ENCODE results near the gene IGF1R. TPM values are rescaled to one million over a fixed set of nuclear protein-coding genes. Genes with fewer than 3 reads are reported as not detected.

Gene IGF1R
- total RNA-seq, 2 donors from 2014 or later: 27.3 to 56.2 TPM

DNA sequence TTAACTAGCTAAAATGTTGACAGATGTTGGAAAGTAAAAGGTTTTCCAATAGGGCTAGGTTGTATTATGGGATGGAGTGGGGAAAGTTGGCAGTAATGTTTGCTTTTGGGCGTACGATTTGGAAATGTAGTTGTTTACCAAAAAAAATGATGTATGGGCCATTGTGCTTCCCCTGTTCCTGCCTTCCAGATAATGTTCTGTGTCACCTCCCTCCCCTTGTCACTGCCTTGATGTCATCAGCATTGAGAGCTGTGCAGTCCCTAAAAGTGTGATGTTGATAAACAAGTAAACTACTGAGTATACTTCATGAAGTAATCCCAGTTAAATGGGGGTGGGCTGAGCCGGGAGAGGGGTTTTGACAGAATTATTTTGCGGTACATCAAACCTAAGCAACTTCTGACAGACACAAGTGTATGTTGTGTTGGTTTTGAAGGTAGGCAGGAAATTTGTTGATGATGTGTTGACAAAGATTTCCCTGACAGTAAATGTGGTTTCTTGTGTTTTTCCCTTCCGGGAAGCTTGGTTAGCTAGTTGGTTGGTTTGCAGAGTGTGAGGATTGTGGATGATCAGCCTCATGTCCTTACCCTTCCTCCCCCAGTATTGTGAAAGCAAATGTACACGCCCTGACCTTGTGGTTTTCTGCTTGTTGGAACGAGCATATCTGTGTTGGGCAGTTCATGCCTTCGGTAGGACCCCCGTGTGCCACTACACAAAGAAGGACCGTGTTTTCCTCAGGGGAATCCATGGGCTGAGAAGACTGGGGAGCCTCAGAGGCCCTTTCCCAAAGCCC lies 271.9 kb downstream of the IGF1R start:
- intact Hi-C loops (cut with DNase I): no loop called here
- ATAC-seq (peak in 1 of 2 donors; percentile 38), DNase-seq (no peak)

- ATAC-seq (no peak), DNase-seq (no peak)
- intact Hi-C loops (cut with DNase I): no loop called here
These were observed 274.8 kb downstream of the IGF1R start for GRCh38 chr15:98923171-98923570.

DNA sequence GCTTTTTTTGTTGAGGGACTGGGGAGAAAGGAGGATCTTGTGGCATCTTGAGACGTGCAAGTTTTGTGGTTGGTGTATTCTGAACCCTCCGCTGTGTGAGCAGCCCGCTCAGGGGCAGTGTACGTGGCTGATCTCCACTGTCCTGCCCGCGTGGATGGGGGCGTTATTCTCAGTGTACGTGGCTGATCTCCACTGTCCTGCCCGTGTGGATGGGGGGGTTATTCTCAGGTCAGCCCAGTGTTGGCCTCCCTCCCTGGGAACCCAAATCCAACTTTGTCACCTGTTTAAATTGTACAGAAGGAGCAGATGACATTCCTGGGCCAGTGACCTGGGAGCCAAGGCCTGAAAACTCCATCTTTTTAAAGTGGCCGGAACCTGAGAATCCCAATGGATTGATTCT lies 275.2 kb downstream of the IGF1R start:
- DNase-seq: no peak
- ATAC-seq: no peak
- intact Hi-C loops (cut with DNase I): no loop called here

DNA sequence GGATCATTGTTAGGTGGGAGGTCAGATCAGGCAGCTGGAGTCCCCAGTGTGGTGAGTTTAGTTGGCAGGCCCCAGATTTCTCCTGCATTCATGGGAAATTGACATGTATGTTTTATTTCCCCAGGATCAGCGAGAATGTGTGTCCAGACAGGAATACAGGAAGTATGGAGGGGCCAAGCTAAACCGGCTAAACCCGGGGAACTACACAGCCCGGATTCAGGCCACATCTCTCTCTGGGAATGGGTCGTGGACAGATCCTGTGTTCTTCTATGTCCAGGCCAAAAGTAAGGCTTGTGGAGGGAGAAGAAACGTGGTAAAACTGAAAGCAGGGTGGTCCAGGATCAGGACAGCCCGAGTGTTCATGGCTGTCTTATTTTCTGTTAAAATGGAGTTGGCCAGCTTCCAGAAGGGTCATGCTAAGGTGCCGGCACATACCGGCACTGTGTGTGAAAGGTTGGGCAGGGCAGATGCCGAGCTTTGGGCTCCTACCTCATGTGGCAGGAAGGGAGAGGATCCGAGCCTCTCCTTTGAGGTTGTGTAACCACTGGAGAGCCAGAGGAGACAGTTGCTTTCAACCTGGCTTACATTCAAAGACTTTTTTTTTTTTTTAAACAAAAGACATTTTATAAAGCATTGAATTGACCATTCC lies 276.2 kb downstream of the IGF1R start:
- DNase-seq: peak; percentile 35
- intact Hi-C loops (cut with DNase I): no loop called here
- ATAC-seq: peak in 1 of 2 donors; percentile 55

DNA sequence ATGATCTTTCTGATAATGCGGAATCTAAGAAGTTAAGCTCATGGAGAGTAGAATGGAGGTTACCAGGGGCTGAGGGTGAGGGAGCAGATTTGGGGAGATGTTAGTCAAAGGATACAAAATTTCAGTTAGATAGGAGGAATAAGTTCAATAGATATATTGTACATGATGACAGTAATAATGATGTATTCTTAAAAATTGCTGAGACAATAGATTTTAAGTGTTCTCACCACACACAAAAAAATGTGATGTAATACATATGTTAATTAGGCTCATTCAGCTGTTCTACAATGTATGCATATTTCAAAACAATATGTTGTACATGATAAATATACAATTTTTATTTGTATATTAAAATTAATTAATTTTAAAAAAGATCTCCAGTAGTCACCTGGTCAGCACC lies 277.9 kb downstream of the IGF1R start:
- ATAC-seq (no peak), DNase-seq (no peak)
- intact Hi-C loops (cut with DNase I): no loop called here

GRCh38 chr15:98927022-98927421 lies 278.7 kb downstream of the IGF1R start:
- ATAC-seq: peak in 1 of 2 donors; percentile 33
- no peak for DNase-seq
- intact Hi-C loops (cut with DNase I): no loop called here

DNA sequence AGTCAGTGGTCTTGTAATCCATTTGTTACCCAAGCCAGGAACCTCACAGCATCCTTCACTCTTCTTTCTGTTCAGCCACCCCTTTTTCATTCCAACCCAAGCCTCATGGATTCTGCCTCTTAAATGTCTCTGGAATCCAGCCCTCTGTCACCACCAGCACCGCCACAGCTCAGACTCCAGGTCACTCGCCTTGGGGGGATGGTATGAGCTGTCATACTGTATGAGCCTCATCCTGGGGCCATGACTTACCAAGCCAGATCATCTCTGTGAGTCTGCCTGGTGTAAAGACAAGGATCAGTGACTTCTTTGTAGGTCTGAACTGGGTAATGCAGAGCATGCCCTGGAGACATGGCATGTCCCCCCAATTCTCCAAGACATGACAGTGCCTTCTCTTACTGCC lies 279.7 kb downstream of the IGF1R start:
- ATAC-seq: peak in 1 of 2 donors; percentile 38
- intact Hi-C loops (cut with DNase I): no loop called here
- no peak for DNase-seq

DNA sequence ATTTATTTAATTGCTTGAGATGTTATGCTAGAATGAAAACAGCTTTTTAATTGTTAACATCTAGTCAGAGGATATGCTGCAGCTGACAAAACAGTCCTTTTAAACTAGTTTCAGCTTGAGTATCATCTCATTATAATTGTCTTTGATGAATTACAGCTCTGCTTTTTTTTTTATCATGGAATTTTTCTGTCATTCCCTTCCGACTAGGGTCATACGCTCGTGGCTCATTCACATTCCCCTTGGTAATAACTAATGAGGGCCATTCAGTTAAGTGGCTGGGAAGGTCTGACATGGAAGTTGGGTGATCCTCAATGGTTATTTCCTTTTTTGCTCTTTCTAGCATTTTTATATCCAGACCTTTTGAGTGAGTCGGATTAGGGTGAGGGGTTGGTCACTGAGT lies 282.2 kb downstream of the IGF1R start:
- intact Hi-C loops (cut with DNase I): no loop called here
- ATAC-seq (no peak), DNase-seq (no peak)

- ATAC-seq: no peak
- no peak for DNase-seq
- intact Hi-C loops (cut with DNase I): no loop called here
These were observed 282.7 kb downstream of the IGF1R start for GRCh38 chr15:98931004-98931403.

DNA sequence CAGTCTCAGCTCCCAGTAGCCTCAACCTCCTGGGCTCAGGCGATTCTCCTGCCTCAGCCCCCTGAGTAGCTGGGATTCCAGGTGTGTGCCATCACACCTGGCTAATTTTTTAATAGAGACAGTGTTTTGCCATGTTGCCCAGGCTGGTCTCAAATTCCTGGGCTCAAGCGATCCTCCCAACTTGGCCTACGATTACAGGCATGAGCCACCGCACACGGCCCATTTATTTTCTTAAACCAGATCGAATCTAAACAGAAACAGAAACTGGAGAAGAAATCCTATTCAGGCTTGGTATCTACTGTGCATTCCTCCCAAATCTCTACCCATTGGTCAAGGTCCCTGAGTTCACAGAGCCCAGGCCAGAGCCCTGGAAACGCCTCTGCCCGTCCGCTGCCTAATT lies 285.1 kb downstream of the IGF1R start:
- DNase-seq: no peak
- intact Hi-C loops (cut with DNase I): no loop called here

DNA sequence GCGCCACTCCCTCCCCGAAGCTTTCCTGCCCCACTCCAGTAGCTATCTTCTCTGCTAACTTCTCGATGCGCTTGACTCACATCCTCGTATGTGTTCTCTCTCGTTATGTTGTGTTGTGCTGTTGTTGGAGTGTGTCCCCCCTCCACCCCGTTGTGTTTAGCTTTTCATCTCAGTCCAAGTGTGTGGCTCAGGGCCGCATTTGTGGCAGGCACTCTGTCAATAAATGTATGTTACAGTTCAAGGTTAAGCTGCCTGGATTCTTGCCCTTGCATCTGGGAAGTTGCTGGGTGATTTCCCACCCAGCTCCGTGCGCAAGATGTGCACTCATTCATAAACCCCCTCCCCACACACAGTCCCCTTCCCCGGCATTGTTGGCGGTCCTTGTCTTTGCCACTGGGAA lies 287.4 kb downstream of the IGF1R start:
- intact Hi-C loops (cut with DNase I): no loop called here

More for the DNA sequence above, 285.1 kb downstream of the IGF1R start:
- ATAC-seq: no peak

DNA sequence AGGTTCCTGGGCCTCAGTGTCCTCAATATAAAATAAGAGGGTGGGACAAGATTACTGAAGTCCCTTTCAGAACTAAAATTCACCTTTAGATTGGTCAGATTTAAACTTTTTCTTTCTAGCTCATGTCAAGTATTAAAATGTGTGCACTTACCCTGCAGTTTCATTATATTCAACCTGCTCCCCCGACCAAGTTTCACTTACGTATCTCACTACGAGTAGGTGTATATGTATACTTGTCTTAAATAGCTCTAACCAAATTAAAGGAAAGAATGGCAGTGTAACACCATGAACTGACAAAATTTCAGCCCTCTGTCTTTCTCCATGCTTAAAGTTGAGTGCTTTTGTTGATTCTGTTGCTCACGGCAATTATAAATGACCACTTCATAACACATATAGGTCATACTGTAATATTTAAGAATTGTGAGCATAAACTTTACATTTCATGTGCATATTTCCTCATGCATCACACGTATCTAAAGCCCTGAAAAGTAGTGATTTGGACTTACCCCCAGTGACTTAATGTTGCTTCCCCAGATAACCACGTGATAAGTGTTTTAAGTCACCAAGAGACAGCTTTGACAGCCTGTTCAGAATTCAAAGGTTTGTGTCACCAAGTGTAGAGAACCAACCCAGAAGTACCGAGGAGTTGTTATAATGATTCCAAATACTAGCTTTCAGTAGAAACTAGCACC lies 289.2 kb downstream of the IGF1R start:
- intact Hi-C loops (cut with DNase I): no loop called here
- no peak for ATAC-seq
- DNase-seq: no peak

More for the DNA sequence above, 287.4 kb downstream of the IGF1R start:
- no peak for DNase-seq
- no peak for ATAC-seq

DNA sequence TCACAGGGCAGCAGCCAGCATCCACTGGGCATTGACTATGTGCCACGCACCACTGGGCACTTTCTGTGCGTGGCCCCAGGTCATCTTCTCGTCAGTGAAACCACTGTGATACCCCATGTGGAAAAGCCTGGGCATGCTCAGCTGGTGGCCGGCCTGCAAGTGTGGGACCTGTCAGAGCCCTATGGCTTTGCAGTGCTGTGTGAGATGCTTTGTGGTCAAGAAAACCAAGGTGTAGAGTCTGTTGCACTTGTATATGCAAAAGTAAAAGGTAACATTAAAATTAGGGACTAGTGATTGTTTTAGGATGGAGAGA lies 289.7 kb downstream of the IGF1R start:
- no peak for ATAC-seq
- intact Hi-C loops (cut with DNase I): no loop called here
- DNase-seq: no peak

- intact Hi-C loops (cut with DNase I): no loop called here
- ATAC-seq (no peak), DNase-seq (no peak)
These were observed 290.5 kb downstream of the IGF1R start for GRCh38 chr15:98938799-98939198.

DNA sequence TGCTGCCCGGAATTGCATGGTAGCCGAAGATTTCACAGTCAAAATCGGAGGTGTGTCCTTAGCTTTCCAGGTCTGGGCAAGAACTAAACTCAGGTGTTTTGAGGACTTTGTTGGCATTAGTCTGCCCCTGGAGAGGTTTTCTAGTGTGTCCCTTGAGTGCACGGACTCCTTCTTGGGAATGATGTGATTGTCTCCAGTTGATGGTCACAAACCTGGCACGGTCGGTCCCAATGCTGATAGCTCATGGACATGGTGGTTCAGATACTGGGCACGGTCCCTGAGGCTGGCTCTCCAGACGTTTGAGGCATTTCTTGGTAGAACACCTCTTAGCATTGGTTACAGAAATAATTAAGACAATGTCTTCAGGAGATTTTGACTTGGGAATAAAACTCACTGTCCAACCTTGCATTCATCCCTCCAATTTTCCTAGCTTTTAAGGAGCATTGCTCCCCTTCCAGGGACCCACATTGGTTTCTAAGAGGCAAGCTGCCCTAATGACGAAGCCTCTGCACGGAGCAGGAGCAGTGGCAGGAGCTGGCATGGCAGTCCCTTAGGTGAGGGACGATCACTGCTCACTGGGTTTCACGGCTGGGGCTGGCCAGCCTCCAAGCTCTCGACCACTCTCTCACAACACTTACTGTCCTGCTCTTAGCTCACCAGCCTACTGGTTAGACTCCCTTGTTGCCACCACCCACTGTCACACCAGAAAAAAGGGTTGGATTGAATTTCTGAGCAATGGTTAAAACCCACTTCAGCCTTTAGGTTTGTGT lies 291.2 kb downstream of the IGF1R start:
- DNase-seq: no peak
- intact Hi-C loops (cut with DNase I): no loop called here

DNA sequence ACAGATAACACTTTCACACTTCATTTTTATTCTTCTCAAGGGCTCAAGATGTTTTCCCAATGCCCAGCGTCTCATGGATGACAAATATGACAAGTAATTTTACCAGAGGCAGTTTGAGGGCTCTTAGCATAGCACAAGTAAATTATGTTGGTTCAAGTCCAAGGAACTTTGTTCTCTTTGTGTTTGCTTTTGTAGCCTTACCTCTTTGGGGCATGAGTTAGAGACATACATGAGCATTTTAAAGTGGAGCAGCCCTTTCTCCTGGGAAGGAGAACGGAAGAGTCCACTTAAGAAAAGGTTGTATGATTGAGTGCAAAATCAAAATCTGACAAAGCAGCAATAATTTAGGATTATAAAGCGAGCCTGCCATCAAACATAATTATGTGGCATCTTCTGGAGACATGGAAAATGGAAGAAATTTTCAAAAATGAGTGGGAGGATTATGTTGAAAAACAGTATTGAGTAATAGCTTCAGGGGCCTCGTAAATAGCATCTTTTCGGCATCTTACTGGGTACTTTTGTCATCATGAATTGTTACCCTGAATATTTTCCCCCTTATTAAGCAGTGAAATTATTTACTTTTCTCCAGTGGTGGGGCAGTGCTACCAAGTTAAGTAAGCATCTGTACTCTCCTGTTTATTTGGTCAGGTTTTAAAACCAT lies 293.4 kb downstream of the IGF1R start:
- intact Hi-C loops (cut with DNase I): no loop called here
- no peak for ATAC-seq

More for the DNA sequence above, 291.2 kb downstream of the IGF1R start:
- ATAC-seq: no peak

DNA sequence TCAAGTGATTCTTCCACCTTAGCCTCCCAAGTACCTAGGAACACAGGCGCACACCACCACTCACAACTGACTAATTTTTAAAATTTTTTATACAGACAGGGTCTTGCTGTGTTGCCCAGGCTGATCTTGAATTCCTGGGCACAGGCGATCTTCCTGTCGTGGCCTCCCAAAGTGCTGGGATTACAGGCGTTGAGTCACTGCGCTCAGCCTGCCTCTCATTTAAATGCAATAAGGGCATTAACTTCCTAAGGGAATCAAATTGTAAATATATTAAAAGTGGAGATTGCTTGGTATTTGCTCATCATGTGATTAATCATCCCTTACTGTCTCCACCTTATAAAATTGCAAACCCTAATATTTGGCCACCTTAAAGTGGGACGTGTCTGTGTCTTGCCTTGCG lies 294.1 kb downstream of the IGF1R start:
- ATAC-seq: no peak
- intact Hi-C loops (cut with DNase I): no loop called here

More for the DNA sequence above, 293.4 kb downstream of the IGF1R start:
- DNase-seq: no peak

GRCh38 chr15:98943051-98943508 lies 294.7 kb downstream of the IGF1R start:
- DNase-seq (no peak), ATAC-seq (peak in 1 of 2 donors; percentile 6)
- intact Hi-C loops (cut with DNase I): no loop called here

More for the DNA sequence above, 294.1 kb downstream of the IGF1R start:
- DNase-seq: no peak

GRCh38 chr15:98943601-98944151 lies 295.3 kb downstream of the IGF1R start:
- intact Hi-C loops (cut with DNase I): no loop called here
- DNase-seq (peak; percentile 43), ATAC-seq (peak; percentile 66 to 75)
